HCT116 (cell line): ENCODE results near the gene FAM81A. TPM values are rescaled to one million over a fixed set of nuclear protein-coding genes. Genes with fewer than 3 reads are reported as not detected.

Experiments used
- ATAC-seq: fragments of 200-7000 bp; cut with Tn5 transposase; 2 replicates; pipeline ENCODE4 v1.9.1; 2020; ENCODE audit warnings: mild to moderate bottlenecking, moderate library complexity
- BruUV-seq: library from RNA; stranded (reverse); fragments of 400-500 nt; replicated peaks from 2 replicates; lab custom pipeline; 2021; lab: Mats Ljungman, UMichigan
- CTCF ChIA-PET: fragments of 300-600 bp; sonication (Branson Sonifier 250); formaldehyde crosslinking; loops from one replicate; lab custom pipeline; 2021; ENCODE audit warnings: antibody characterized with exemption; lab: Charles Lee
- POLR2A ChIA-PET: fragments of 300-600, 350-600 bp; sonication (Branson Sonifier 250); formaldehyde crosslinking; loops from one replicate; lab custom pipeline; 2021; ENCODE audit warnings: antibody characterized with exemption; lab: Charles Lee
- RAD21 ChIA-PET, 2 experiments: fragments of 300-600 bp; sonication (Branson Sonifier 250); formaldehyde crosslinking; loops; one replicate each; lab custom pipeline; 2023; ENCODE audit warnings: low total read pairs in 2 of 2; ENCODE audit not compliant: uncharacterized antibody in 2 of 2, unreplicated experiment in 2 of 2, low non-redundant PET in 1 of 2; lab: Charles Lee
- DNase-seq: peaks from one replicate; pipeline ENCODE4 v3.0.0-alpha.2; 2010; ENCODE audit warnings: low read depth, low spot score
- H2AFZ ChIP-seq: fragments of 200-600 bp; shearing (Covaris generic), sonication (generic); 2 replicates; pipeline ENCODE4 v1.6.1; 2017; ENCODE audit warnings: low read depth, mixed run types, mixed read lengths, antibody characterized with exemption, low read length; ENCODE audit not compliant: poor library complexity, severe bottlenecking
- H3K27ac ChIP-seq: 2 replicates; pipeline ENCODE4 v1.5.1; 2012; ENCODE audit warnings: low read depth, low read length
- H3K27me3 ChIP-seq: fragments of 200-600 bp; sonication (generic); 2 replicates; pipeline ENCODE4 v1.6.1; 2016; ENCODE audit warnings: mixed run types, low read length, mixed read lengths; ENCODE audit not compliant: insufficient read depth
- H3K36me3 ChIP-seq, 2 experiments: fragments of 200-500 bp in 1 of 2; fragments of 200-600 bp in 1 of 2; sonication (Bioruptor generic) in 1 of 2; sonication (generic) in 1 of 2; 2 replicates each; pipeline versions ENCODE4 v1.5.1 to v1.6.1; 2014 to 2016; ENCODE audit warnings: low read length in 2 of 2, inconsistent platforms in 1 of 2, mixed read lengths in 1 of 2, mixed run types in 1 of 2; ENCODE audit not compliant: insufficient read depth in 2 of 2, control insufficient read depth in 1 of 2
- H3K4me1 ChIP-seq, 2 experiments: fragments of 200-600 bp in 1 of 2; sonication (generic) in 1 of 2; 2 replicates each; pipeline versions ENCODE4 v1.5.1 to v1.6.1; 2012 to 2017; ENCODE audit warnings: low read length in 2 of 2, inconsistent platforms in 1 of 2, mild to moderate bottlenecking in 1 of 2, mixed read lengths in 1 of 2, mixed run types in 1 of 2, moderate library complexity in 1 of 2; ENCODE audit not compliant: insufficient read depth in 2 of 2, control insufficient read depth in 1 of 2
- H3K4me2 ChIP-seq: fragments of 200-600 bp; sonication (generic); 2 replicates; pipeline ENCODE4 v1.6.1; 2017; ENCODE audit warnings: mixed run types, low read length, mixed read lengths
- H3K4me3 ChIP-seq, 2 experiments: fragments of 200-600 bp in 1 of 2; sonication (generic) in 1 of 2; replicated peaks in 1 of 2; 2 replicates each; pipeline ENCODE4 v1.5.1; 2011 to 2016; ENCODE audit warnings: low read length in 2 of 2, control low read depth in 1 of 2, low read depth in 1 of 2, mild to moderate bottlenecking in 1 of 2, mixed read lengths in 1 of 2, mixed run types in 1 of 2
- H3K79me2 ChIP-seq: fragments of 200-600 bp; sonication (generic); 2 replicates; pipeline ENCODE4 v1.6.1; 2017; ENCODE audit warnings: mild to moderate bottlenecking, mixed run types, low read length, moderate library complexity, mixed read lengths; ENCODE audit not compliant: insufficient read depth
- H3K9ac ChIP-seq: fragments of 200-600 bp; sonication (generic); 2 replicates; pipeline ENCODE4 v1.6.1; 2016; ENCODE audit warnings: low read length, mixed read lengths
- H3K9me2 ChIP-seq: fragments of 200-600 bp; sonication (generic), shearing (Covaris generic); 2 replicates; pipeline ENCODE4 v1.6.1; 2017; ENCODE audit warnings: mixed run types, mild to moderate bottlenecking, moderate library complexity; ENCODE audit not compliant: insufficient read depth
- H3K9me3 ChIP-seq, 2 experiments: fragments of 200-500 bp in 1 of 2; fragments of 200-600 bp in 1 of 2; sonication (Bioruptor generic) in 1 of 2; sonication (generic) in 1 of 2; 2 replicates each; pipeline ENCODE4 v1.6.1; 2014 to 2017; ENCODE audit warnings: low read length in 2 of 2, mixed read lengths in 2 of 2, inconsistent platforms in 1 of 2, low read depth in 1 of 2, mild to moderate bottlenecking in 1 of 2, mixed run types in 1 of 2, moderate library complexity in 1 of 2; ENCODE audit not compliant: control insufficient read depth in 1 of 2, insufficient read depth in 1 of 2
- H4K20me1 ChIP-seq: fragments of 200-600 bp; sonication (generic), shearing (Covaris generic); 2 replicates; pipeline ENCODE4 v1.6.1; 2017; ENCODE audit warnings: mixed run types, mild to moderate bottlenecking, moderate library complexity; ENCODE audit not compliant: insufficient read depth
- CBX3 ChIP-seq: IDR thresholded peaks from 2 replicates; pipeline ENCODE4 v1.6.1; 2012; ENCODE audit warnings: low read depth
- EGR1 ChIP-seq: IDR thresholded peaks from 2 replicates; pipeline ENCODE4 v1.6.1; 2012; ENCODE audit warnings: low read depth
- ELF1 ChIP-seq: IDR thresholded peaks from 2 replicates; pipeline ENCODE4 v1.6.1; 2012; ENCODE audit warnings: low read depth, borderline replicate concordance
- EZH2 ChIP-seq: fragments of 200-600 bp; sonication (generic); IDR thresholded peaks from 2 replicates; pipeline ENCODE4 v1.6.1; 2017; ENCODE audit warnings: antibody characterized with exemption, mixed run types
- EZH2phosphoT487 ChIP-seq: fragments of 200-600 bp; IDR thresholded peaks from 2 replicates; pipeline ENCODE4 v1.6.1; 2018; ENCODE audit warnings: antibody characterized with exemption, borderline replicate concordance
- FOSL1 ChIP-seq: IDR thresholded peaks from 2 replicates; pipeline ENCODE4 v1.6.1; 2012; ENCODE audit warnings: low read depth
- JUND ChIP-seq: IDR thresholded peaks from 2 replicates; pipeline ENCODE4 v1.6.1; 2012
- POLR2A ChIP-seq: IDR thresholded peaks from 2 replicates; pipeline ENCODE4 v1.7.0; 2011; ENCODE audit warnings: borderline replicate concordance; ENCODE audit not compliant: insufficient read depth, insufficient read length; ENCODE audit errors: extremely low read depth
- POLR2AphosphoS5 ChIP-seq: IDR thresholded peaks from 2 replicates; pipeline ENCODE4 v1.6.1; 2011; ENCODE audit warnings: mild to moderate bottlenecking, low read depth, low read length, moderate library complexity
- RAD21 ChIP-seq: IDR thresholded peaks from 2 replicates; pipeline ENCODE4 v1.6.1; 2012; ENCODE audit warnings: low read depth, mild to moderate bottlenecking
- SIN3A ChIP-seq: IDR thresholded peaks from 2 replicates; pipeline ENCODE4 v1.6.1; 2012; ENCODE audit warnings: low read depth
- TCF7L2 ChIP-seq: IDR thresholded peaks from 2 replicates; pipeline ENCODE4 v1.7.0; 2011; ENCODE audit warnings: borderline replicate concordance, inconsistent platforms; ENCODE audit not compliant: insufficient read depth, insufficient read length; ENCODE audit errors: extremely low read depth
- YY1 ChIP-seq: IDR thresholded peaks from 2 replicates; pipeline ENCODE4 v1.6.1; 2011; ENCODE audit warnings: low read length, low read depth, moderate library complexity, mild to moderate bottlenecking; ENCODE audit not compliant: insufficient replicate concordance; ENCODE audit errors: extremely low read depth
- ZNF274 ChIP-seq: fragments of 200-500 bp; sonication (Bioruptor generic); IDR thresholded peaks from 2 replicates; pipeline ENCODE4 v1.6.1; 2014; ENCODE audit warnings: mild to moderate bottlenecking, low read depth, low read length, inconsistent platforms
- intact Hi-C: fragments of 100-400 bp; cut with micrococcal nuclease; formaldehyde crosslinking; loops from 2 replicates; pipeline ENCODE4 v1.10.0; 2022
- total RNA-seq: library from RNA; stranded (reverse); gene quantifications from one replicate; pipeline ENCODE4 v1.2.1, GENCODE V29; 2021; ENCODE audit not compliant: unreplicated experiment
- TF ChIP-seq, protein P1 (sequence below): IDR thresholded peaks from 2 replicates; pipeline ENCODE4 v1.6.1; 2011; ENCODE audit warnings: mild to moderate bottlenecking, low read length, moderate library complexity; ENCODE audit not compliant: insufficient replicate concordance; ENCODE audit errors: extremely low read depth
- TF ChIP-seq, protein P2 (sequence below): IDR thresholded peaks from 2 replicates; pipeline ENCODE4 v1.6.1; 2012
- TF ChIP-seq, protein P3 (sequence below): IDR thresholded peaks from 2 replicates; pipeline ENCODE4 v1.6.1; 2012
- TF ChIP-seq, protein P4 (sequence below), 3 experiments: fragments of 200-600 bp in 1 of 3; sonication (generic) in 1 of 3; IDR thresholded peaks in 2 of 3; conservative IDR thresholded peaks in 1 of 3; 2 replicates each; pipeline ENCODE4 v1.5.1; 2012 to 2017; ENCODE audit warnings: low read depth in 2 of 3, low read length in 2 of 3, antibody characterized with exemption in 1 of 3, borderline replicate concordance in 1 of 3, control low read depth in 1 of 3, mild to moderate bottlenecking in 1 of 3, mixed read lengths in 1 of 3, mixed run types in 1 of 3, moderate library complexity in 1 of 3; ENCODE audit not compliant: insufficient read depth in 1 of 3

Gene FAM81A
- total RNA-seq, 1 experiment from 2014 or later = 6.6 TPM

DNA sequence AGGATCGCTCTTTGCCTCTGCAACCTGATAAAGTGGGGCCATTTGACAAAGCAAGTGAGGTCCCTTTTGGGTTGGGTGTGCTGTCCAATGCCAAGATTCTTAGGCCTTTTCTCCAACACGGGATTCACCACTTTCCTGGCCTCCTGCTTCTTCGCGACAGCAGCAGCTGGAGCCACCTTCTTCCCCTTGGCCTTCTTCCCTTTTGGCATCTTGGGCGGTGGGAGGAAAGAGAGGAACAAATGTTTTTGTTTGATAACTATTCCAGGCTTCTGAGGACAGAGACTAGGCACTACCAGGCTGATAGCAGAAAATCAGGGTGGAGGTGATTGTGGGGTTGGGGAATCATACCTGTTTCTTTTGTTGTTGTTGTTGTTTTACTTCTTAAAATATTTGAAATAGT lies 30.0 kb upstream of the FAM81A start:
- ATAC-seq (no peak), DNase-seq (no peak)
- Histone ChIP-seq H3K4me3 (no peak overlapping the region), H4K20me1 (no peaks in the 10 kb centered on the region), H2AFZ (no peak overlapping the region), H3K4me1 (peaks cover 0 to 13% of the 10 kb centered on the region in 2 experiments; a peak in 2 of 4 replicates), H3K4me2 (no peak overlapping the region), H3K9ac (no peak overlapping the region), H3K27ac (no peak overlapping the region), H3K27me3 (no peaks in the 10 kb centered on the region), H3K9me3 (no peaks in the 10 kb centered on the region), H3K9me2 (no peaks in the 10 kb centered on the region), H3K36me3 (no peaks in the 10 kb centered on the region), H3K79me2 (no peaks in the 10 kb centered on the region)
- TF ChIP-seq POLR2AphosphoS5 (no peak), ELF1 (no peak), EZH2phosphoT487 (no peak), SIN3A (no peak), FOSL1 (no peak), TCF7L2 (no peak), CBX3 (no peak), JUND (no peak), EZH2 (no peak), RAD21 (no peak), ZNF274 (no peak), POLR2A (no peak), EGR1 (no peak), YY1 (no peak)
- TF ChIP-seq, protein P1, sequence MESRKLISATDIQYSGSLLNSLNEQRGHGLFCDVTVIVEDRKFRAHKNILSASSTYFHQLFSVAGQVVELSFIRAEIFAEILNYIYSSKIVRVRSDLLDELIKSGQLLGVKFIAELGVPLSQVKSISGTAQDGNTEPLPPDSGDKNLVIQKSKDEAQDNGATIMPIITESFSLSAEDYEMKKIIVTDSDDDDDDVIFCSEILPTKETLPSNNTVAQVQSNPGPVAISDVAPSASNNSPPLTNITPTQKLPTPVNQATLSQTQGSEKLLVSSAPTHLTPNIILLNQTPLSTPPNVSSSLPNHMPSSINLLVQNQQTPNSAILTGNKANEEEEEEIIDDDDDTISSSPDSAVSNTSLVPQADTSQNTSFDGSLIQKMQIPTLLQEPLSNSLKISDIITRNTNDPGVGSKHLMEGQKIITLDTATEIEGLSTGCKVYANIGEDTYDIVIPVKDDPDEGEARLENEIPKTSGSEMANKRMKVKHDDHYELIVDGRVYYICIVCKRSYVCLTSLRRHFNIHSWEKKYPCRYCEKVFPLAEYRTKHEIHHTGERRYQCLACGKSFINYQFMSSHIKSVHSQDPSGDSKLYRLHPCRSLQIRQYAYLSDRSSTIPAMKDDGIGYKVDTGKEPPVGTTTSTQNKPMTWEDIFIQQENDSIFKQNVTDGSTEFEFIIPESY = no peak
- TF ChIP-seq, protein P2, sequence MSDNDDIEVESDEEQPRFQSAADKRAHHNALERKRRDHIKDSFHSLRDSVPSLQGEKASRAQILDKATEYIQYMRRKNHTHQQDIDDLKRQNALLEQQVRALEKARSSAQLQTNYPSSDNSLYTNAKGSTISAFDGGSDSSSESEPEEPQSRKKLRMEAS = no peak
- TF ChIP-seq, protein P3, sequence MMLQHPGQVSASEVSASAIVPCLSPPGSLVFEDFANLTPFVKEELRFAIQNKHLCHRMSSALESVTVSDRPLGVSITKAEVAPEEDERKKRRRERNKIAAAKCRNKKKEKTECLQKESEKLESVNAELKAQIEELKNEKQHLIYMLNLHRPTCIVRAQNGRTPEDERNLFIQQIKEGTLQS = no peak
- TF ChIP-seq, protein P4, sequence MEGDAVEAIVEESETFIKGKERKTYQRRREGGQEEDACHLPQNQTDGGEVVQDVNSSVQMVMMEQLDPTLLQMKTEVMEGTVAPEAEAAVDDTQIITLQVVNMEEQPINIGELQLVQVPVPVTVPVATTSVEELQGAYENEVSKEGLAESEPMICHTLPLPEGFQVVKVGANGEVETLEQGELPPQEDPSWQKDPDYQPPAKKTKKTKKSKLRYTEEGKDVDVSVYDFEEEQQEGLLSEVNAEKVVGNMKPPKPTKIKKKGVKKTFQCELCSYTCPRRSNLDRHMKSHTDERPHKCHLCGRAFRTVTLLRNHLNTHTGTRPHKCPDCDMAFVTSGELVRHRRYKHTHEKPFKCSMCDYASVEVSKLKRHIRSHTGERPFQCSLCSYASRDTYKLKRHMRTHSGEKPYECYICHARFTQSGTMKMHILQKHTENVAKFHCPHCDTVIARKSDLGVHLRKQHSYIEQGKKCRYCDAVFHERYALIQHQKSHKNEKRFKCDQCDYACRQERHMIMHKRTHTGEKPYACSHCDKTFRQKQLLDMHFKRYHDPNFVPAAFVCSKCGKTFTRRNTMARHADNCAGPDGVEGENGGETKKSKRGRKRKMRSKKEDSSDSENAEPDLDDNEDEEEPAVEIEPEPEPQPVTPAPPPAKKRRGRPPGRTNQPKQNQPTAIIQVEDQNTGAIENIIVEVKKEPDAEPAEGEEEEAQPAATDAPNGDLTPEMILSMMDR (IDR thresholded peaks at IDR 0.05 in 2 of 3, conservative IDR thresholded peaks at IDR 0.05 in 1 of 3; ENCODE audit: borderline replicate concordance in 1 of 3, insufficient read depth in 1 of 3, low read depth in 2 of 3, low read length in 2 of 3) = no peak
- RAD21 ChIA-PET = no interaction called here
- intact Hi-C loops = no loop called here
- no TSS peak for BruUV-seq
- CTCF ChIA-PET = no interaction called here
- POLR2A ChIA-PET = no interaction called here
